HG02938 (cell line): Measurements from ENCODE around the gene DAD1.
"Not testable (repeated sequence)": the region's sequence is repeated elsewhere in the genome, so short reads cannot be mapped to it uniquely, and the experiment has no call there.

ENCODE experiments used
- ATAC-seq: cut with Tn5 transposase; IDR thresholded peaks from one replicate; pipeline ENCODE4 v1.9.1; 2021; ENCODE audit warnings: mild to moderate bottlenecking, moderate library complexity; ENCODE audit not compliant: unreplicated experiment

The DAD1 gene

GRCh38 chr14:22589096-22589839, at the start of gene DAD1:
TSS of gene DAD1 (minus strand) at chr14:22589224. CDS start at chr14:22589157, 67 bp downstream.
- peak; percentile 79 for ATAC-seq

- not testable (repeated sequence) for ATAC-seq
Measured at GRCh38 chr14:22635980-22636379, 47.0 kb upstream of the DAD1 start.

GRCh38 chr14:22634233-22634900, 45.3 kb upstream of the DAD1 start:
- no peak for ATAC-seq

- no peak for ATAC-seq
Measured at GRCh38 chr14:22630486-22630885, 41.5 kb upstream of the DAD1 start.

GRCh38 chr14:22630066-22630465, 41.0 kb upstream of the DAD1 start:
- ATAC-seq, result no peak

- no peak for ATAC-seq
Measured at GRCh38 chr14:22629361-22629760, 40.3 kb upstream of the DAD1 start.

GRCh38 chr14:22627506-22628263, 38.7 kb upstream of the DAD1 start:
- ATAC-seq, result no peak

GRCh38 chr14:22626590-22626989, 37.6 kb upstream of the DAD1 start:
- no peak for ATAC-seq

GRCh38 chr14:22623047-22623446, 34.0 kb upstream of the DAD1 start:
- no peak for ATAC-seq

GRCh38 chr14:22622255-22622654, 33.2 kb upstream of the DAD1 start:
- no peak for ATAC-seq

GRCh38 chr14:22615765-22616164, 26.7 kb upstream of the DAD1 start:
- not testable (repeated sequence) for ATAC-seq

- ATAC-seq, result no peak
Measured at GRCh38 chr14:22614240-22614799, 25.3 kb upstream of the DAD1 start.

GRCh38 chr14:22613736-22614239, 24.8 kb upstream of the DAD1 start:
- no peak for ATAC-seq

- no peak for ATAC-seq
Measured at GRCh38 chr14:22613106-22613695, 24.2 kb upstream of the DAD1 start.

- ATAC-seq, result no peak
Measured at GRCh38 chr14:22610931-22611330, 21.9 kb upstream of the DAD1 start.

- ATAC-seq, result no peak
Measured at GRCh38 chr14:22607291-22607690, 18.3 kb upstream of the DAD1 start.

GRCh38 chr14:22606380-22606779, 17.4 kb upstream of the DAD1 start:
- ATAC-seq, result no peak

GRCh38 chr14:22602862-22603261, 13.8 kb upstream of the DAD1 start:
- ATAC-seq, result no peak

GRCh38 chr14:22601996-22602395, 13.0 kb upstream of the DAD1 start:
- ATAC-seq, result no peak

- ATAC-seq, result no peak
Measured at GRCh38 chr14:22601456-22601855, 12.4 kb upstream of the DAD1 start.

- no peak for ATAC-seq
Measured at GRCh38 chr14:22600027-22600426, 11.0 kb upstream of the DAD1 start.
